KMS-11 (cell line): Measurements from ENCODE around the gene NTHL1.

Experiments used
- H2AFZ ChIP-seq: fragments of 200-600 bp; sonication (generic); 2 replicates; pipeline ENCODE4 v1.6.1; 2016; ENCODE audit warnings: antibody characterized with exemption, mixed run types, low read depth
- H3K27ac ChIP-seq: fragments of 200-600 bp; sonication (generic); 2 replicates; pipeline ENCODE4 v1.6.1; 2016; ENCODE audit warnings: mild to moderate bottlenecking, mixed run types
- H3K27me3 ChIP-seq: fragments of 200-600 bp; sonication (generic); 2 replicates; pipeline ENCODE4 v1.6.1; 2017; ENCODE audit warnings: mild to moderate bottlenecking, low read depth, mixed run types, moderate library complexity; ENCODE audit not compliant: insufficient read depth
- H3K36me3 ChIP-seq: fragments of 200-600 bp; sonication (generic); 2 replicates; pipeline ENCODE4 v1.6.1; 2017; ENCODE audit warnings: mild to moderate bottlenecking, mixed run types; ENCODE audit not compliant: insufficient read depth
- H3K4me1 ChIP-seq: fragments of 200-600 bp; sonication (generic); 2 replicates; pipeline ENCODE4 v1.6.1; 2016; ENCODE audit warnings: mild to moderate bottlenecking, low read depth, mixed run types; ENCODE audit not compliant: poor library complexity, severe bottlenecking
- H3K4me2 ChIP-seq: fragments of 200-600 bp; sonication (generic); 2 replicates; pipeline ENCODE4 v1.7.0; 2016; ENCODE audit warnings: mild to moderate bottlenecking, mixed run types
- H3K4me3 ChIP-seq: fragments of 200-600 bp; sonication (generic); IDR thresholded peaks from 2 replicates; pipeline ENCODE4 v1.6.1; 2017; ENCODE audit warnings: low read depth, low read length, mixed read lengths; ENCODE audit not compliant: insufficient read depth
- H3K79me2 ChIP-seq: fragments of 200-600 bp; sonication (generic); 2 replicates; pipeline ENCODE4 v1.6.1; 2016; ENCODE audit warnings: low read depth, mixed run types; ENCODE audit not compliant: insufficient read depth
- H3K9ac ChIP-seq: fragments of 200-600 bp; sonication (generic); 2 replicates; pipeline ENCODE4 v1.6.1; 2016; ENCODE audit warnings: mild to moderate bottlenecking, mixed run types
- H4K20me1 ChIP-seq: fragments of 200-600 bp; sonication (generic); 2 replicates; pipeline ENCODE4 v1.6.1; 2016; ENCODE audit warnings: mild to moderate bottlenecking, mixed run types; ENCODE audit not compliant: insufficient read depth
- CTCF ChIP-seq: fragments of 200-600 bp; sonication (generic); conservative IDR thresholded peaks from 2 replicates; pipeline ENCODE4 v1.6.1; 2017; ENCODE audit warnings: low read depth, mild to moderate bottlenecking, antibody characterized with exemption, low read length, moderate library complexity, mixed read lengths

Gene NTHL1

GRCh38 chr16:2037647-2038381 is 9.8 kb downstream of the NTHL1 start:
- H3K27ac ChIP-seq, result no peak overlapping the region
- H3K27me3 ChIP-seq, result no peaks in the 10 kb centered on the region
- no peak overlapping the region for H3K9ac ChIP-seq
- peaks cover under 1% of the 10 kb centered on the region for H3K4me1 ChIP-seq
- no peaks in the 10 kb centered on the region for H4K20me1 ChIP-seq
- no peak overlapping the region for H3K4me2 ChIP-seq
- H3K4me3 ChIP-seq, result no peak overlapping the region
- TF ChIP-seq CTCF, result no peak
- no peaks in the 10 kb centered on the region for H3K36me3 ChIP-seq
- H2AFZ ChIP-seq, result no peak overlapping the region
- H3K79me2 ChIP-seq, result no peaks in the 10 kb centered on the region

- H3K36me3 ChIP-seq, result no peaks in the 10 kb centered on the region
- no peak for TF ChIP-seq CTCF
- H3K27ac ChIP-seq, result no peak overlapping the region
Measured at GRCh38 chr16:2037115-2037514, 10.5 kb downstream of the NTHL1 start.

GRCh38 chr16:2036200-2036966 is 11.3 kb downstream of the NTHL1 start:
- H3K27me3 ChIP-seq, result no peaks in the 10 kb centered on the region
- H3K4me3 ChIP-seq, result no peak overlapping the region
- peaks cover 14% of the 10 kb centered on the region for H3K4me1 ChIP-seq
- TF ChIP-seq CTCF, result no peak
- H2AFZ ChIP-seq, result no peak overlapping the region
- no peak overlapping the region for H3K9ac ChIP-seq
- no peaks in the 10 kb centered on the region for H3K36me3 ChIP-seq
- no peaks in the 10 kb centered on the region for H3K79me2 ChIP-seq
- H3K4me2 ChIP-seq, result no peak overlapping the region
- no peak overlapping the region for H3K27ac ChIP-seq
- H4K20me1 ChIP-seq, result no peaks in the 10 kb centered on the region

More at GRCh38 chr16:2037115-2037514, 10.5 kb downstream of the NTHL1 start:
- Histone ChIP-seq H2AFZ (no peak overlapping the region), H3K4me2 (no peak overlapping the region), H3K9ac (no peak overlapping the region), H3K4me1 (peaks cover 7% of the 10 kb centered on the region), H3K4me3 (no peak overlapping the region), H3K79me2 (no peaks in the 10 kb centered on the region), H3K27me3 (no peaks in the 10 kb centered on the region), H4K20me1 (no peaks in the 10 kb centered on the region)

GRCh38 chr16:2035431-2036199 is 12.0 kb downstream of the NTHL1 start:
- Histone ChIP-seq H3K4me3 (no peak overlapping the region), H3K4me1 (peaks cover 14% of the 10 kb centered on the region), H3K27ac (no peak overlapping the region), H2AFZ (no peak overlapping the region), H4K20me1 (no peaks in the 10 kb centered on the region), H3K4me2 (no peak overlapping the region), H3K79me2 (no peaks in the 10 kb centered on the region), H3K9ac (no peak overlapping the region), H3K27me3 (no peaks in the 10 kb centered on the region), H3K36me3 (no peaks in the 10 kb centered on the region)
- no peak for TF ChIP-seq CTCF
